ENCODE measurements around the gene ORC6.

ORC6 gene

DNA sequence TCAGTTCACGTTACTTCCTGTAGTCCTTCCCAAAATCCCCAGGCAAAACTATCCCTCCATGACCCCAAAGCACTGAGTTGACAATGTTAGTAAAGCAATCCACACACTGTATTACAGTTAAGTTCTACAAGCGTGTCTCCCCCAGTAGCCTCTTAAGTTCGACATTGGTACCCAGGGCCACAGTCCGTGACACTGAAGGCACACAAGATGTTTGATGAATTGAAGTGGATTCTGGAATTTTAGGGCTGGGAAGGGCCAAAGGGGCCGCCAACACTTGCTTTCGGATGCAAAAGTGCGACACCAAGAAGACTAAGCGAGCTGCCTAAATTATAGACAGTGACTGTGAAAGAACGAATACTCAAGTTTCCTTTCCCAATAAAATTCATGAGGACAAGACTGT is 2.0 kb upstream of the ORC6 start:
- H3K27me3 ChIP-seq (ENCODE audit: control insufficient read depth, insufficient read depth, low read length), result no peaks in the 10 kb centered on the region
- peaks cover 37% of the 10 kb centered on the region for H3K4me1 ChIP-seq (ENCODE audit: control insufficient read depth, insufficient read depth, low read length)
- H3K36me3 ChIP-seq (ENCODE audit: control insufficient read depth, insufficient read depth, low read length), result no peaks in the 10 kb centered on the region
- no peak overlapping the region for H3K9ac ChIP-seq (ENCODE audit: low read length)
- no peaks in the 10 kb centered on the region for H3K9me3 ChIP-seq (ENCODE audit: control insufficient read depth, low read length)
- no peak overlapping the region for H3K4me3 ChIP-seq (ENCODE audit: low read length)

DNA sequence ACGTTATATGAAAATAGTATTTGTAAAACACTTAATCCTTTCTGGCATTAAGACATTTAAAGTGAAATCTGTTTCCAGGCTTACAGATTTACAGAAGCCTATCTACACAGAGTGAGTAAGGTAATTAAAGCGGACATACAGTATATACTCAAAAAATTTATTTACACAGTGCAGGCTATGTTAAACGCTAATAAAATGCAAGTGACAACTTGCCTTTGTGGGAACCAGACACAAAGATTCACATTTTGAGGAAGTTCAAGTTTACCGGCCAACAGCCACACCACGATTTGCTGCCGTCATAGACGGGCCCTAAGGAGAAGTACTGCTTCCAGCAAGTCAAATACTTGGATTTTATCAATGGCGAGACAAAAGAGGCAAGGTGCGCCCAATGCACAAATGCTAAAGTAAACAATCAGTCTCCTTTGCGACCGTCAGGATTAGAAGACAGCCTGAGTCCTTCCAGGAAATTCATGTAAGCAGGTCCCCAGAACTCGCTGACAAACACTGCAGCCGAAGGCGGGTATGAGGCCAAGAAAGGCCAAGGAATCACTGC is 1.3 kb upstream of the ORC6 start:
- Histone ChIP-seq H3K4me3 (ENCODE audit: low read length) (peak overlapping the region; percentile 68), H3K27me3 (ENCODE audit: control insufficient read depth, insufficient read depth, low read length) (no peaks in the 10 kb centered on the region), H3K4me1 (ENCODE audit: control insufficient read depth, insufficient read depth, low read length) (peaks cover 37% of the 10 kb centered on the region), H3K9me3 (ENCODE audit: control insufficient read depth, low read length) (no peaks in the 10 kb centered on the region), H3K9ac (ENCODE audit: low read length) (peak overlapping the region; percentile 86), H3K36me3 (ENCODE audit: control insufficient read depth, insufficient read depth, low read length) (no peaks in the 10 kb centered on the region)

DNA sequence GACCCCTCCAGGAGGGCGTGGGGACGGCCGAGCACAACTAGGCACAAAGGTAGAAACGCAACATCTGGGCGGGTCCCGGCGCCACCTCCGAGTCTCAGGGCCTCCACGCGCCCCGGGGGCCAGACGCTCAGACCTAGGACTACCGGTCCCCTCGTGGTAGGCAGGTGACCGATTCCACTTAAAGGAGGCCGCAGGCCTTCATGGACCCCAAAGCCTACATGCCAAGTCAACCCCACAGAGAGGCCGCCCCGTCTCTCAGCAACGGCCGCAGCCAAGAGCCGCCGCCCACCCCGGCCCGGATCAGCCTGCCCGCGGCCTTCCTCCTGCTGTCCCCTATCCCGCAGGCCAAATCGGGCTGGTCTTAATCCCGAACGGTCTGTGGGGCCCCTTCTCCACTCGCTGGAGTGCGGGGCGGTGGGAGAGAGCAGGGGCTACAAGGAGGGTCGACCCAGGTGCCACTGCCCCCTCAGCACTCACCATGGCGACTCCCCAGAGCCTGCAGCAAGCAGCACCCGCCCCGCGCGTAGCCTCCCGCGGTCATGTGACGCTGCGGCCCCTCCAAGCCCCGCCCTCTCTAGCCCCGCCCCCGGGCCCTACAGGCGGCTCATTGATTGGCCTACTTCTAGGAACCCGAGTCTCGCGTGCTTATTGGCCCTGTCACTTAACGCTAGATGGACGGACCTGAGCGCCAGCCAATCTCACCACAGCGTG is 650 bp upstream of the ORC6 start, which contains the start of gene VPS35:
VPS35 (minus strand) TSS at position 525 of the 711 bp plus-strand sequence; CDS start at position 480, 45 bp downstream.
- H3K9ac ChIP-seq (ENCODE audit: low read length), result peak within 1 kb of the TSS; percentile 86
- H3K9me3 ChIP-seq (ENCODE audit: control insufficient read depth, low read length), result no peaks in the 10 kb centered on the region
- peak within 1 kb of the TSS; percentile 68 for H3K4me3 ChIP-seq (ENCODE audit: low read length)
- H3K36me3 ChIP-seq (ENCODE audit: control insufficient read depth, insufficient read depth, low read length), result no peaks in the 10 kb centered on the region
- H3K27me3 ChIP-seq (ENCODE audit: control insufficient read depth, insufficient read depth, low read length), result no peaks in the 10 kb centered on the region
- H3K4me1 ChIP-seq (ENCODE audit: control insufficient read depth, insufficient read depth, low read length), result peaks cover 37% of the 10 kb centered on the region

DNA sequence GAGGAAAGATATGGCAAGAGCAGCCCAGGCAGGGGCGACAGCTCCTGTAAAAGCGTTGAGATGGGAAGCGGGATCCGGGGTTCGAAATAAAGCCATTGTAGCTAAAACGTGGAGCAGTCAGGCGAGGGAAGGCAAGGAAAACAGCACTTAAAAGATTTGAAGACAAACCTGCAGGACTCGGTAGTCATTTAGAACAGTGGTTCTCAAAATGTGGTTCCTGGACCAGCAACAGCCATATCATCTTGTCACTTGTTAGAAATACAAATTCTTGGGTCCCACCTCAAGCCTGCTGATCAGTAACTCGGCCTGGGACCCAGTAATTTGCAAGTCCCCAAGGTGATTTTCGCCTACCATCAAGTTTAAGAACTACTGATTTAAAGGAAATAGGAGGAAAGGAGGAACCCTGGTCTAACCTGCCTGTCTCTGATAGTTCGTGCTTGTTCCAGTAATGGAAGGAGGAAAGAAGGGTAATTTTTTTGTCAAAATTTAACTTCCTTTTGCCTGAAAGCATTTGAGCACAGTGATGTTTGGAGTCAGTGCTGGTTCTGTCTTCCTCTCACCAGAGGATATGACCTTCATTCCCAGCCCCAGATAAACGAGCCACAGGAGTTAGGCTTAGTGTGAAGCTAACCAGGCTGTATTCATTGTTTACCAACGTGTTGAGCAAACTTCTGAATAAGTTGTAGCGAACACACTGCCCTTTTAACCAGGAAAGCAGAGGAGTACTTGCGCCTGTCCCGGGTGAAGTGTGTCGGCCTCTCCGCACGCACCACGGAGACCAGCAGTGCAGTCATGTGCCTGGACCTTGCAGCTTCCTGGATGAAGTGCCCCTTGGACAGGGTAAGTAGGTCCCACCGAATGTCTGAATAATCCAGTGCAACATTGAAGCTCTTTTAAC is 1.1 kb downstream of the ORC6 start:
- Histone ChIP-seq H3K27me3 (ENCODE audit: control insufficient read depth, insufficient read depth, low read length) (no peaks in the 10 kb centered on the region), H3K4me1 (ENCODE audit: control insufficient read depth, insufficient read depth, low read length) (peaks cover 27% of the 10 kb centered on the region), H3K9ac (ENCODE audit: low read length) (peak overlapping the region; percentile 86), H3K4me3 (ENCODE audit: low read length) (peak overlapping the region; percentile 68), H3K36me3 (ENCODE audit: control insufficient read depth, insufficient read depth, low read length) (no peaks in the 10 kb centered on the region), H3K9me3 (ENCODE audit: control insufficient read depth, low read length) (no peaks in the 10 kb centered on the region)

DNA sequence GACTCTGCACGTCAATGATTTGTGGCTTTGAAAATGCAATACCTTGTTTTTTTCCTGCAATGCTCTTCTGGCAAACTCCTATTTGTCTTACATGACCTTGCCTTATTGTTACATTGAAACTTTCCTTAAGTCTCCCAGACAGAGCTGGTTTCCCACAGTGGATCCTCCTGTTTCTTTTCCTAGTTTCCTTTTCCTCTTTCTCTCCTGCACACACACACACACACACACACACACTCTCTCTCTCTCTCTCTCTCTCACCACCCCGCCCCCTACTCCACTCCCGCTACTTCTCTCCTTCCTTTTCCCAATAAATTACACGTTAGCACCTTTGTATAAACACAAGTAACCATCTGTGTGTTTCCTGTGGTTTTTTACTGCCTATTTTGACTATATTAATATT is 2.3 kb downstream of the ORC6 start:
- Histone ChIP-seq H3K9me3 (ENCODE audit: control insufficient read depth, low read length) (no peaks in the 10 kb centered on the region), H3K36me3 (ENCODE audit: control insufficient read depth, insufficient read depth, low read length) (no peaks in the 10 kb centered on the region), H3K9ac (ENCODE audit: low read length) (no peak overlapping the region), H3K4me3 (ENCODE audit: low read length) (no peak overlapping the region), H3K27me3 (ENCODE audit: control insufficient read depth, insufficient read depth, low read length) (no peaks in the 10 kb centered on the region), H3K4me1 (ENCODE audit: control insufficient read depth, insufficient read depth, low read length) (peaks cover 26% of the 10 kb centered on the region)

DNA sequence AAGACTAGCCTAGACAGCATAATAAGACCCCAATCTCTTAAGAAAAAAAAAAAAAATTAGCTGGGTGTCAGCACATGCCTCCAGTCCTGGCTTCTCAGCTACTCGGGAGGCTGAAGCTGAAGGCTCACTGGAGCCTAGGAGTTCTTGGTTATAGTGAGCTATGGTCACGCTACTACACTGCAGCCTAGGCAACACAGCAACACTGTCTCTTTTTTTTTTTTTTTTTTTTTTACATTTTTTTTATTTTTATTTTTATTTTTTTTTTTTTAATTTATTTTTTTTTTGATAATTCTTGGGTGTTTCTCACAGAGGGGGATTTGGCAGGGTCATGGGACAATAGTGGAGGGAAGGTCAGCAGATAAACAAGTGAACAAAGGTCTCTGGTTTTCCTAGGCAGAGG is 4.1 kb downstream of the ORC6 start:
- Histone ChIP-seq H3K36me3 (ENCODE audit: control insufficient read depth, insufficient read depth, low read length) (no peaks in the 10 kb centered on the region), H3K9ac (ENCODE audit: low read length) (no peak overlapping the region), H3K27me3 (ENCODE audit: control insufficient read depth, insufficient read depth, low read length) (no peaks in the 10 kb centered on the region), H3K9me3 (ENCODE audit: control insufficient read depth, low read length) (no peaks in the 10 kb centered on the region), H3K4me1 (ENCODE audit: control insufficient read depth, insufficient read depth, low read length) (peaks cover 23% of the 10 kb centered on the region), H3K4me3 (ENCODE audit: low read length) (no peak overlapping the region)

DNA sequence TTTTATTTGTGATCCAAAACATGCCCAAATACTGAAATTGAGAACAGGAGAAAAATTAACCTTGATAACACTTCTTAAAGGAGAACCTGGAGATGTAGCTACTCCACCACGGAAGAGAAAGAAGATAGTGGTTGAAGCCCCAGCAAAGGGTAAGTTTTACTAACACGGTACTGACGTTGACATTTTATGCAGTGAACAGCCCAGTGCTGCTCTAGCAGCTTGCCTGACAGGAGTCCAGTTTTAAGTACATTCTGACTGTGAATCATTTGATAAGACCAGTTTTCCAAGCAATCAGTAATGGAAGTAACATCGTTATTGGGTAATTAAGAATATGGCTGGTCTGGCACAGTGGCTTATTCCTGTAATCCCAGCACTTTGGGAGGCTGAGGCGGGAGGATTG is 6.5 kb downstream of the ORC6 start:
- Histone ChIP-seq H3K27me3 (ENCODE audit: control insufficient read depth, insufficient read depth, low read length) (no peaks in the 10 kb centered on the region), H3K9me3 (ENCODE audit: control insufficient read depth, low read length) (no peaks in the 10 kb centered on the region), H3K4me1 (ENCODE audit: control insufficient read depth, insufficient read depth, low read length) (peaks cover 15% of the 10 kb centered on the region), H3K4me3 (ENCODE audit: low read length) (no peak overlapping the region), H3K9ac (ENCODE audit: low read length) (no peak overlapping the region), H3K36me3 (ENCODE audit: control insufficient read depth, insufficient read depth, low read length) (no peaks in the 10 kb centered on the region)

DNA sequence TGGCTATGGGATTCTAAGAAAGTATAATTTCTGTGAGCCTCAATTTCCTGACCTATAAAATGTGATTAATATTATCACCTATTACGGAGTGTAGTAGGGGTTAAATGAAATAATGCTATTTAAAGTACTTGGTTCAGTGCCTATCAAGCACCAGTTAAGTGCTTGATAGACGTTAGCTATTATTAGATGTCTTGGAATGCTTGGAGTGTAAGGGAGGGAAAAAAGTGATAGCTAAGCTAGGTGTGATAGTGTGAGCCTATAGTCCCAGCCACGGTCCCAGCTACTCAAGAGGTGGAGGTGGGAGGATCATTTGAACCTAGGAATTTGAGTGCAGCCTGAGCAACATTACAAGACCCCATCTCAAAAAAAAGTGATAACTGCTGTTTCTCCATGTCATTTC is 7.5 kb downstream of the ORC6 start:
- H3K9me3 ChIP-seq (ENCODE audit: control insufficient read depth, low read length), result no peaks in the 10 kb centered on the region
- H3K27me3 ChIP-seq (ENCODE audit: control insufficient read depth, insufficient read depth, low read length), result no peaks in the 10 kb centered on the region
- no peaks in the 10 kb centered on the region for H3K36me3 ChIP-seq (ENCODE audit: control insufficient read depth, insufficient read depth, low read length)
- no peak overlapping the region for H3K4me3 ChIP-seq (ENCODE audit: low read length)
- no peak overlapping the region for H3K9ac ChIP-seq (ENCODE audit: low read length)
- peaks cover 5% of the 10 kb centered on the region for H3K4me1 ChIP-seq (ENCODE audit: control insufficient read depth, insufficient read depth, low read length)

DNA sequence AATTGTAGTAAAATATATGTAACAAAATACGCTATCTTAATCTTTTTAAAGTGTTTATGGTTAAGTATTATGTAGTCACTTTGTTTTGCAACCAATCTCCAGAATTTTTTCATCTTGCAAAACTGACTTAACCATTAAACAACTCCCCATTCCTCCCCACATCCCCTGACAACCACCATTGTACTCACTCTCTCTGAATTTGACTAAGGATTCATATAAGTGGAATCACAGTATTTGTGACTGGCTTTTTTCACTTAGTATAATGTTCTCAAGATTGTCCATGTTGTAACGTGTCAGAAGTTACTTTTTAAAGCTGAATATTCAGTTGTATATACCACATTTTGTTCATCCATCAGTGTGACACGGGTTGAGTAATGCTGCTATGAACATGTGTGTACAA is 10.6 kb downstream of the ORC6 start:
- no peak overlapping the region for H3K4me3 ChIP-seq (ENCODE audit: low read length)
- H3K9me3 ChIP-seq (ENCODE audit: control insufficient read depth, low read length), result no peaks in the 10 kb centered on the region
- H3K4me1 ChIP-seq (ENCODE audit: control insufficient read depth, insufficient read depth, low read length), result peaks cover 4% of the 10 kb centered on the region

DNA sequence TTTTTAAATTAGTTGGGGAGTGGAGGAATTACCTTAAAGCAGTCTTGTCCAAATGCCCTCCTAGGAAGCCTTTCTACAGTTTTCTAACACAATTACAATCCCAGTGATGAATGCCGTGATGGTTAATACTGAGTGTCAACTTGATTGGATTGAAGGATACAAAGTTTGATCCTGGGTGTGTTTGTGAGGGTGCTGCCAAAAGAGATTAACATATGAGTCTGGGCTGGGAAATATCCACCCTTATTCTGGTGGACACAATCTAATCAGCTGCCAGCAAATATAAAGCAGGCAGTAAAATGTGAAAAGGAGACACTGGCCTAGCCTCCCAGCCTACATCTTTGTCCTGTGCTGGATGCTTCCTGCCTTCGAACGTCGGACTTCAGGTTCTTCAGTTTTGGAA is 12.2 kb downstream of the ORC6 start:
- no peak overlapping the region for H3K9ac ChIP-seq (ENCODE audit: low read length)
- H3K36me3 ChIP-seq (ENCODE audit: control insufficient read depth, insufficient read depth, low read length), result no peaks in the 10 kb centered on the region
- no peaks in the 10 kb centered on the region for H3K9me3 ChIP-seq (ENCODE audit: control insufficient read depth, low read length)
- H3K4me1 ChIP-seq (ENCODE audit: control insufficient read depth, insufficient read depth, low read length), result no peaks in the 10 kb centered on the region
- H3K27me3 ChIP-seq (ENCODE audit: control insufficient read depth, insufficient read depth, low read length), result no peaks in the 10 kb centered on the region
- H3K4me3 ChIP-seq (ENCODE audit: low read length), result no peak overlapping the region

More for the DNA sequence above, 10.6 kb downstream of the ORC6 start:
- no peaks in the 10 kb centered on the region for H3K27me3 ChIP-seq (ENCODE audit: control insufficient read depth, insufficient read depth, low read length)
- no peaks in the 10 kb centered on the region for H3K36me3 ChIP-seq (ENCODE audit: control insufficient read depth, insufficient read depth, low read length)
- no peak overlapping the region for H3K9ac ChIP-seq (ENCODE audit: low read length)

DNA sequence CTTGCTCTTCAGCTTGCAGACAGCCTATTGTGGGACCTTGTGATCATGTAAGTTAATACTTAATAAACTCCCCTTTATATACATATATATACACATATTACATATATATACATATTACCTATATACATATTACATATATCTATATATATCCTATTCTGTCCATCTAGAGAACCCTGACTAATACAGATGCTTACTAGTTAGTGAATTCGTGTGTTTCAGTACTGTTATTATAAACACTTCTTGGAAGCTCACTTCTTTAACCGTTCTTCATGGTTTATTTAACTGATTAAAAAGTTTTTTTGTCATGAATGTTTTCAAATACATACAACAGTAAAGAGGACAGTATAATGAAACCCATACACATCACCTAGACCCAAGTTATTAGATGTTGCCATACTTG is 12.6 kb downstream of the ORC6 start:
- Histone ChIP-seq H3K4me1 (ENCODE audit: control insufficient read depth, insufficient read depth, low read length) (no peaks in the 10 kb centered on the region), H3K9me3 (ENCODE audit: control insufficient read depth, low read length) (no peaks in the 10 kb centered on the region), H3K9ac (ENCODE audit: low read length) (no peak overlapping the region), H3K27me3 (ENCODE audit: control insufficient read depth, insufficient read depth, low read length) (no peaks in the 10 kb centered on the region), H3K36me3 (ENCODE audit: control insufficient read depth, insufficient read depth, low read length) (no peaks in the 10 kb centered on the region), H3K4me3 (ENCODE audit: low read length) (no peak overlapping the region)

DNA sequence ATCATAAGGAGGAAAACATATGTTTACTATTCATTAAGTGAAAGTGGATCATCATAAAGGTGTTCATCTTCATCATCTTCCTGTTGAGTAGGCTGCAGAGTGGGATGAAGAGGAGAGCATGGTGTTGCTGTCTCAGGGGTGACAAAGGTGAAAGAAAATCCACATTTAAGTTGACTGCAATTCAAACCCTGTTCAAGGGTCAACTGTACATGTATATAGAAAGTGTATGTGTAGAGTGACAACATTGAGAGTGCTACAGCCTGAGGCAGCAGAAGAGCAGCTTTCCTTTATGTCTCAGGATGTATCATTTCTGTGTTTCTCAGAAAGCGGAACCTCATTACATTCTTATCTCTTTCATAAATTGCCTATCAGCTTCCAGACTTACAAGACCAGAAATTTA is 17.2 kb downstream of the ORC6 start:
- no peaks in the 10 kb centered on the region for H3K9me3 ChIP-seq (ENCODE audit: control insufficient read depth, low read length)
- no peaks in the 10 kb centered on the region for H3K4me1 ChIP-seq (ENCODE audit: control insufficient read depth, insufficient read depth, low read length)
- H3K27me3 ChIP-seq (ENCODE audit: control insufficient read depth, insufficient read depth, low read length), result no peaks in the 10 kb centered on the region
- H3K4me3 ChIP-seq (ENCODE audit: low read length), result no peak overlapping the region
- no peaks in the 10 kb centered on the region for H3K36me3 ChIP-seq (ENCODE audit: control insufficient read depth, insufficient read depth, low read length)
- H3K9ac ChIP-seq (ENCODE audit: low read length), result no peak overlapping the region
